GM19025 (cell line): ENCODE measurements around the gene VAPB.

Experiments
- ATAC-seq: cut with Tn5 transposase; IDR thresholded peaks from one replicate; pipeline ENCODE4 v1.9.1; 2021; ENCODE audit warnings: mild to moderate bottlenecking, low read depth, moderate library complexity; ENCODE audit not compliant: unreplicated experiment

VAPB gene

DNA sequence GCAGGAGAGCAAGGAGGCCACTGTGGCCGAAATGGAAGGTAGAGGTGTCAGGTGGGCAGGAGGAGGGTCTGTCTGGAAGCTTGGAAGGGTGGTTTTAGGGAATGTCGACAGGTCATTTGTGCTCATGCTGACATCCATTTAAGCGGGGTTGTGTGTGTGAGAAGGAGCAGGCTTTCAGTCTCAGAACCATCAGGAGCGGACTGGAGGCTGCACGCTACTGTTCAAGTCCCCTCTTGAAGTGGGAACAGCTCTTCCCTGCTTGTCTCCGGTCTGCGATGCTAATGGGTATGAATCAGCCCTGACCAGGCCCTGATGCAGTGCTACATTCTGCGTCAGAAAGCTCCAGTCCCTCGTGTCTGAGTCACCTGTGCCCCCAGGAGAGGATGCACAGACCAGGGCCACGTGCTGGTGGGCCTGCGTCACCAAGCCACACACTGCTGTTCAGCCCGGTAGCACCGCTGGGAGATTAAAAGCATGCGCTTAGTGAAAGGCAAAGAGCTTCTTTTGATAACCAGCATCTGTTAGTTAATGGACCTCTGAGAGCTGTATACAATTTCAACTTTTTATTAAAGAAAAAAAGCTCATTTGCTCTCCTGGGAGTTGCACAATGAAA, 68.2 kb downstream of the VAPB start:
- ATAC-seq, result no peak

DNA sequence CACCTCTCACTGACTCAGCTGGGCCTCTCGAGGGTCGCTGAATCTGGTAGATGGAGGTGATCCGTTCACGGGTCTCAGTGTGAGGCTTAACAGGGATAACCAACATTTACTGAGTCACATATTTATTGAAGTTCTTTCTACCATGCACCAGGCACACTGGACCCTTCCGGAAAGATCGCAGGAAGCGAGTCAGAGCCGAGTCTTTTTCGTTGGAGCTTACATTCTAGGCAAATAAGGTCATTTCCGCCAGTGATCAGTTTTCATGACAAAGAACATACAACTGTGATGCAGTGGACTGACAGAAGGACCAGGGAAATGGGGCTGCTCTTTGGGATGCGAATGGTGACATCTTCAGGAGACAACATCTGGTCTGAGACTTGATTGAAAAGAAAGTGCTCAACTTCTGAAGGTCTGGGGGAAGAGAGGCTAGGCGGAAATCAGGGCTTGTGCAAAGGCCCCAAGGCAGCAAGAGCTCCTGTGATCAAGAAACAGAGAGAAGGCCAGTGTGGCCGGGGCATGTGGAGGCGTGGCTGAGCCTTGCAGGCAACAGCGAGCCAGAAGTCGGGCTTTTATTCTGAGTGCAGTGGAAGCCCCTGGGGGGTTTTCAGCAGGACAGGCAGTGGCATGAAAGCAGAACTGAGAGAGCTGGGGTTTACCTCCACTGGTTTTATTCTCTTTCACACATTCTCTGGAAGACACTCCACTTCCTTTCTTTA, 69.5 kb downstream of the VAPB start:
- peak; percentile 95 for ATAC-seq

DNA sequence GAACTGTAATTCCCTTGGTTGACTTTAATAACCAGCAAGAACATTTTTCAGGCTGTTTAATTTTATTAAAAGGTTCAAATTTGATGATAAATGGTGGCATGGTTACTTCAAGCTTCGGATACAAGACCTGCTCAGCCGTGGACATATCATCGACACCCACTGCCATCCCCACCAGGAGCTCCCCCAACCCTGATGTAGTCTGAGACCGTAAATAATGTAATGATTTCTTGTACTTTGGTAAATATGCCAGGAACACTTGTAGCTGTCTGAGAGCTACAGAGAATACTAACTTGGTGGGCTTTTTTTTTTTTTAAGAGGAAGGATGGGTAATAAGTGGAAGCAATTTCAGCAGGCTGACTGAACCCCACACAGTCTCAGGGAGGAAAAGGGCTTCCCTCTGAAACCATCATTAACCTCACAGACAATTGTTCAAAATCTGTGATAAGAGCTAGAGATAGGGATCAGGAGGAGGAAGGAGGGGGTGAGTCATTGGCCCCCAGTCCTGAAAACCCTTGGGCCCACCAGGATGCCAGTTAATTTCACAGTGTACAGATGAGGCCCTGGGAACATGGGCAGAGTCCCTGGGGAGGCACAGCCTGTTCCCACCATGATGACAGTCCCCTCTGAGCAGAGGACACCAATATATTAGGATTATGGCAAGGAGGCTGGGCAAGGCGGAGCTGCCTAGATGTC, 70.2 kb downstream of the VAPB start:
- peak; percentile 5 for ATAC-seq

GRCh38 chr20:58461104-58461503, 72.1 kb downstream of the VAPB start:
- ATAC-seq, result no peak

DNA sequence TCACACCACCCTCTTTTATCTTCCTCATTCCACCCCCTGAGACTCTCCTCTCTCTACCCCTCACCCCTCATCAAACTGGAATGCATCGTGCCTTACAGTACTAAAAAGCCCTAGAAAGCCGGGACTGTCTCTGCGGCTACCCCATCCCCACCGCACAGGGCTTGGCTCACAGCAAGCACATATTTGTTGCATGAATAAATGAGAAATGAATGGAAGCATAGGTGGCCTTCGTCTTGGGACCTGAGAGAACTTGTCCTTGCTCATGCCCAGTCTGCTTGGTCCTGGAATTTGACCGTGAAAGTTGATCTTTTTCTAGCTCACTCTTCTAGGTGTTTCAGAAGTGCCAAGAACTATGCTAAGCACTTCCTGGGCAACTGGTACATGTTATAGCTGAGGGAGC, 72.9 kb downstream of the VAPB start:
- ATAC-seq, result no peak

DNA sequence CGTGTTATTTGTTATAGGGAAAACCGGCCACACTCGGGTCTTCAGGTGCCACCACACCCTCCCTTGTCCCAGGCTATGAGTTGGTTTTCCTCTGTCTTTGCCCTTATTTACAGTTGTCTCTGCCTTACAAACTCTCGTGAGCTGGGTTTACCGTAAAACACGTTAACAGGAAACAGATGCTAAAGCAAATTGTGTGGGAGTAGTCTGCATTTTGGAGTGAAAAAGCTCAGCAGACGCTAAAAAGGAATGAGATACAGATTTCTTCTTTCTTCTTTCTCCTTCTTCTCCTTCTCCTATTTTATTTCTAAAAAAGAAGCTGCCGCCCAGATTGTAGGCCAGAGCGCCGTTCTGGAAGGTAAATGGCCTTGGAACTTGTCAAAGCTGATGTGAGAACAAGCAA, 74.2 kb downstream of the VAPB start:
- ATAC-seq, result no peak

DNA sequence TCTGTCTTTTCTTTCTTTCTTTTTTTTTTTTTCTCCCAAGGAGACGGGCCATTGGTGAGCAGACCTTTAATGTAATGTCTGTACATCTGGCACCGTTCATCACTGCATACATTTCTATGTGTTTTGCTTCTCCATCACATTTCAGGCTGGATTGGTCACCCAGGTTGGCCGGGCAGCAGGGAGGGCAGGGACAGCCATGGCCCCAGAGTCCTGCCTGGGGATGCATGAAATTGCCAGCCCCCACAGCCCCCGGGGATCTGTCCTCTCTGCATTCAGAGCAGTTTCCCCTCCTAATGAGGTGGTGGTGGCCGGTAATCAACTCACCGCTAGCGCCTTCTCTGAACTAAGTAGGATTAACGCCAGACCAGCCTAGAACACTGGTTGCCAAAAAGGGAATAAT, 75.8 kb downstream of the VAPB start:
- no peak for ATAC-seq

GRCh38 chr20:58466095-58466708, 77.2 kb downstream of the VAPB start:
- no peak for ATAC-seq

DNA sequence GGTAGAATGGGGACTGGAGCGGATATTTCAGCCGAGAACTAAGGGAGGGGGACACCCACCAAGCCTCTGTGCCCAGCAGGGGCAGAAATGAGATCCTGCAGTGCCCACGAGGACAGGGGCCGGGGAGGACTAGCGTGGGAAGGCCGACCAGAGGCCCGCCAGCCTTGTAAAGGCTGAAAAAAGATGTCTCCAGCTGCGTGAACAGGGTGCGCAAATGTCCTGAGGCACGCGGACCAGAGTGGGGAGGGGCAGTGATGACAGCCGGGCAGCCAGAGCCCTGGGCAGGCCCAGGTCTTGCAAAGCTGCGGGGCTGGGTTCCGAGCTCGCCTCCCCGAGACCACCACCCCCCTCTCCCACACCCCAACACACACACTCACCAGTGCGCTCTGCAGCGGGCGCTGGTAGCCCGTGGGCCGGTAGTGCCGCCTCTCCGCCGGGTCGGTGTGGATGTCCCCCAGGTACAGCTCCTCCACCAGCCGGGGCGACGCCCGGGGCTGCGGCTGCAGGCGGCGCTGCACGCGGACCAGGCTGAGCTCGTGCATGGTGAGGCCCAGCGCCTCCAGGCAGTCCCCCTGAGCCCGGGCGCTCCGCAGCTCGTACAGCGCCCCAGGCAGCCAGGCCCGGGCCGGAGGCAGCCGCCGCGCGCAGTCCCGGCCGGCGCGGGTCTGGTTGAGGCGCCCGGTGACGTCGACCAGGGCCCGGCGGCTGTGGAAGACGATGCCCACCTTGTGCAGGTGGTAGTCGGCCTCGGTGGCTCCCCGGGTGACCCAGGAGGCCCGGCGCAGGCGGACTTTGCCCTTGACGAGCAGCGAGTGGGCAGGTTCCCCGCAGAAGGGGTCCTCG, 77.9 kb downstream of the VAPB start:
- no peak for ATAC-seq

DNA sequence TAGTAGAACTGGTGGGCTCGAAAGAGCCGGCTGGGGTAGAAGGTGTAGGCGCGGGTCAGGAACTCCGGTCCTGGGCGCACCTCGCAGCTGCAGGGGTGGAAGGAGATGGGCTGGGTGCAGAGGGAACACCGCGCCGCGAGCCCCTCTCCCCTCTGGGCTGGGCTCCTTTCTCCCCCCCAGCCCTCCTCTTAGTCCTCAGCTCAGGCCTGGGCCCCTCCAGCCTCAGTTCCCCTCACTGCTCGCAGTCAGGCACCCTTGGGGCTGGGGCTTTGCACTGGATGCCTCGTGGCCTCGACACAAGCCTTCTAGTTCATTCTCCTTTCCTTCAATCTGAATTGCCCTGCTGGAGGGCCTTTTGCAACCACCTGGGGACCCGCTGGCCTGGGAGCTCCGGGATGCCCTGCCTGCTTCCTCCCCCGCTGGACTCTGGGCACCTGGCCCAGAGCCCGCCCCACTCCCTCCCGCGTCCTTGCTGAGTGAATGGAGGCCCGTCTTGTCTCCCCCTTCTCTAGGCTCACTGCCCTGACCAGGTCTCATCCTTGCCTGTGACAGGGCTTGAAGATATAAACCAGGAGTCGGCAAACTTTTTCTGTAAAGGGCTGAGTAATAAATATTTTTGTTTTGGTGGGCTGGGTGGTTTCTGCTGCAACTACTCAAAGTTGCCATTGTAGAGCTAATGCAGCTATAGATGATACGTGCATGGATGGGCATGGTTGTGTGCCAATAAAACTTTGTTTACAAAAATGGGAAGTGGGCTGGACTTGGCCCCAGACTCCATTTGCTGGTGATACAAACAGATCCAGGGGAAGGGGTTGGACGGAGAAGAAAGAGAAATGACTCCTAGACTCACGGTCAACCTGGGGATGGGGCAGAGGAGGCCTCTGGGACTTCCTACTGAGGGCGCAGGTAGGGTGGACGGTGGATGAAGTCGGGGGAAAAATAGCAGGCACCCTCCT, 78.8 kb downstream of the VAPB start:
- no peak for ATAC-seq

DNA sequence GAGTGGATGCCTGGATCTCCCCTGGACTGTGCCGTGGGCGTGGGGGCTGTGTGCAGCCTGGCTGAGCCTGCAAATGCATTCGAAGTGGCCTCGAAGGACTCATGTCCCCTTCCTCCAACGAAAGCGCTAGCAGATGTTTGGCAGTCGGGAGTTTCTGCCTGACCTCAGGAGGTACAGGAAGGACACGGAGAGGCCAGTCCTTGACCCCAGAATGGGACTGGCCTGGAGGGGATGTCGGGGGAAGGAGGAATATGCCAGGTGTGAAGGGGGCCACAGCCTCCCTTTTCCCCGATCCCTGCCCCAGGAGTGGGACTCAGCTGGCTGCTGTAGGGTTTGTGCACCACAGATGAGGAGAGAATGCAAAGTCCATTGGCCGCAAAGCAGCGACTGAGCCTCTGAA, 80.6 kb downstream of the VAPB start:
- ATAC-seq, result no peak

DNA sequence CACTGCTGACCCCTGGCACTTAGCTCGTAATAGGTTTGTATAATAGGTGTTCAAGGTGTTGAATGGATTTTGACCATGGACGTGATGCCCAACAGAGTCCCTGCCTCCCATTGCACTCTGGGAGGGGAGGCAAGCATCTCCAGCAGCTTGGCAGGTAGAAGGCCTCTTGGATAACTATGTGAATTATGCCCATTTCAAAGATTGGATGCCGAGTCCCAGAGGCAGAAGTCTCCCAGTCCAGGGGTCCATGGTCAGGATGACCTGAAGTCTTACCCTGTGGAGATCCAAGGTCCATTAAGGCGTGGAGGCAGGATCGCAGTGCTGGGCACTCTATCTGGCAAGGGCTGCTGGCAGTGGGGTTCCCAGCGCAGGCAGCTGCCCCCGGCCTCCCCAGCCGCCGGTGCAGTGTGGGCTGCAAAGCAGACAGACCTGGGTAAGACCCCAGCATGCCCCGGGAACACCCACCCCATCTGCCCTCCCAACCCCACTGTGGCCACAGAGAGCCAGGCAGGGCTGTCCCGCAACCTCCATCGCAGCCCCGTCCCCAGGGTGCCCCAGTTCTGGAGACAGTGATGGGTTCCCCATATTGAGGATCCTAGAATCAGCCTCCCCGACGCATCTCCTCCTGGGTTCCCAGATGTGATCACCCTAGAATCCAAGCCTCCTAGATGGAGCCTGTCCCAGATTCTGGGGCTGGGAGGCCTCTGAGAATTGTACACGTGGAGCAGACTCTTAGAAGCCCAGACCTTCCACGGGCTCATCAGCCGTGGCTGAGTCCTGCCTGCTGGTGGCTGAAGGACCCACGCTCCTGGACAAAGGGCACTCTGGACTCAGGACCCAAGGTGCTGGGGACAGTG, 81.5 kb downstream of the VAPB start:
- ATAC-seq, result no peak

- no peak for ATAC-seq
Measured at GRCh38 chr20:58471193-58472164, 82.5 kb downstream of the VAPB start.

DNA sequence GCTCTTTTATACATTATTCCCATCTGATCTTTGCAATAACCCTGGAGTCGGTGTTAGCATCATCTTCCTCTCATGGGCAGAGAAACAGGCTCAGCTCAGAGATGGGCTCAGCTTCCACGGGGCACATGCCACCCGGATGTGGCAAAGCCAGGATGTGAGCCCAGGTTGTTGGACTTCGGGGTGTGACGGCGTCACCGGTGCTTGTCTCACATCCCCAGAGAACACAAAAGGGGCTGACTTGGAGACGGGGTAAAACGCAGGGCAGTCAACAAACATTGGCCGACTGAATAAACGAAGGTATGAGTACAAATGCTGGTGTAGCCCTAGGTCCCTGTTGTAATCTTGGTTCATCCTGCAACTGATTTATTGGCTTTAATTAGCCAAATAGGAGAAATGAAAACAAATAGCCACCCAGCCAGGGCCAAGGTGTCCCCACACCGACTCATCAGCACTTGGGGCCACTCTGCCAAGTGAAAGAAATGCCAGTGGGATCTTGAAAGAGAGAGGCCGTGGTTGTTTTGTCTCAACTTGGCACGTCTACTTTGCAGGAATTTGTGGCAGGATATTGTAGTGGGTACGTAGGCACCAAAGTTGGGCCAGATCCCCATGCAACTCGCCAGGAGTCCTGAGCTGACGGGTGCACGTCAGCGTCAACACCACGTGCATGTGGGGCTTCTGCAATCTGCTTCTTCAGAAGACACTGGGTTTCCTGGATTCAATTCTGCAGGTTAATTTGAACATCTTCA, 83.4 kb downstream of the VAPB start:
- ATAC-seq, result no peak

DNA sequence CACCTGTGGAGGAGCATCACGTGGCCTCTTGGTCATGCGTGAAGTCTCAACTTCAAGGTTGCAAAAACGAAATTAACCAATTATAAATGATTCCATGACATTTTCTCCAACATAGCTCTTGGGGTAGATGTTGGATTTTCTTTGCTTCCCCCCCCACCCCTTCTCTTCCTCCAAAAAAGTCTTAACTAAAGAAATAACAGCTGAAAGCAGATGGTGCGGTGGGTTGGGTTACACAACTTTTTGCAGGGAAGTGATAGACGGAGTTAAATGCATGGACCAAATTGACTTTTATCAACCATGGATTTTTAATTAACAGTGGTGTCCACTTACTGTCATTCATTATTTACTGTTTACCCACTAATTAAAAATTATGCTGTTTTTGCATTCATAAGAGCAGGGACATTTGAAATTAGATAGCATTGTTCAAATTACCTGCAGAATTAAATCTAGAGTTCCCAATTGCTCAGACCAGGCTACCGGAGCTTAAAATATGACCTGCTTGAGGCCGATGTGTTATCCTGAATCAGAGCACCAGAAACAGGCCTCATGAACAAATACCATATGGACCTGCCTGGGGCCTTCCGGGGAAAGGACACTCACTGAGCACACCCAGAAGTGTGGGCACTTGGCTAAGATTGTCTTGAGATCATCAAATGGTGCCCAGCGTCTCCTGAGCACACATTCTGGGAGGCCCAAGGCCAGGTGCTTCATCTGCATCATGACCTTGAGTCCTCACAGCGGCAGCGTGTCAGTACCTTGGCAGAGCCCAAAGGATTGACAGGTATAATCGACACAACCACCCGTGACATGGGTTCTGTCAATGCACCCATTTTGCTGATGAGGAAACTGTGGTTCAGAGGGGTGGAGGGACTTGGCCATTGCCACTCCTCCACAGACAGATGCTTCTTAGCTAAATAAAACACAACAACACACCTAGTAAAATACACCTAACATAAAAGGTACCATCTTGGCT, 84.7 kb downstream of the VAPB start:
- no peak for ATAC-seq

- no peak for ATAC-seq
Measured at GRCh38 chr20:58475466-58475865, 86.4 kb downstream of the VAPB start.
